B cell (primary cell): ENCODE data around the gene ZEB1. TPM values are rescaled to one million over a fixed set of nuclear protein-coding genes. Genes with fewer than 3 reads are reported as not detected.

ENCODE experiments used
- ATAC-seq: fragments of 200-7000 bp; cut with Tn5 transposase; one replicate; pipeline ENCODE4 v1.10.0; 2021; ENCODE audit warnings: low read depth, mild to moderate bottlenecking, moderate number of reproducible peaks, moderate library complexity
- CTCF ChIA-PET: fragments of 350-600 bp; sonication (Branson Sonifier 250); formaldehyde crosslinking; loops from one replicate; lab custom pipeline; 2021; ENCODE audit warnings: antibody characterized with exemption, inconsistent platforms; lab: Charles Lee
- POLR2A ChIA-PET: fragments of 350-600 bp; sonication (Branson Sonifier 250); formaldehyde crosslinking; loops from one replicate; lab custom pipeline; 2021; ENCODE audit warnings: antibody characterized with exemption; lab: Charles Lee
- DNase-seq: peaks from one replicate; pipeline ENCODE4 v3.0.0; 2013
- H2AFZ ChIP-seq: 2 replicates; pipeline ENCODE4 v1.6.1; 2012; ENCODE audit warnings: mild to moderate bottlenecking, low read depth, low read length; ENCODE audit not compliant: insufficient read depth, poor library complexity, severe bottlenecking
- H3K27ac ChIP-seq, 2 donors: 1 replicate in 1 of 2; 2 replicates in 1 of 2; pipeline ENCODE4 v1.5.1; 2012 to 2013; ENCODE audit warnings: low read length in 2 of 2, mild to moderate bottlenecking in 2 of 2, moderate library complexity in 1 of 2
- H3K27me3 ChIP-seq, 4 experiments: fragments of 200-600 bp in 1 of 4; sonication (generic) in 1 of 4; replicated peaks in 1 of 4; 1 replicate in 2 of 4; 2 replicates in 2 of 4; pipeline versions ENCODE4 v1.6.1 to v1.7.0; 2013 to 2016; ENCODE audit warnings: low read length in 3 of 4, mild to moderate bottlenecking in 2 of 4, mixed read lengths in 1 of 4, moderate library complexity in 1 of 4; ENCODE audit not compliant: insufficient read depth in 4 of 4, control insufficient read depth in 3 of 4; ENCODE audit errors: control extremely low read depth in 1 of 4
- H3K36me3 ChIP-seq, 2 experiments: replicated peaks in 1 of 2; 1 replicate in 1 of 2; 2 replicates in 1 of 2; pipeline versions ENCODE4 v1.6.1 to v1.7.1; 2013; ENCODE audit warnings: low read length in 1 of 2; ENCODE audit not compliant: insufficient read depth in 2 of 2, control insufficient read depth in 1 of 2; ENCODE audit errors: control extremely low read depth in 1 of 2, extremely low read depth in 1 of 2
- H3K4me1 ChIP-seq, 2 donors: fragments of 200-600 bp in 1 of 2; sonication (generic) in 1 of 2; 1 replicate in 1 of 2; 2 replicates in 1 of 2; pipeline versions ENCODE4 v1.5.1 to v1.6.1; 2013 to 2017; ENCODE audit warnings: low read length in 2 of 2; ENCODE audit not compliant: control insufficient read depth in 2 of 2, insufficient read depth in 2 of 2
- H3K4me2 ChIP-seq: replicated peaks from 2 replicates; pipeline ENCODE3; 2012; ENCODE audit warnings: mild to moderate bottlenecking, low read depth, low read length; ENCODE audit not compliant: poor library complexity, severe bottlenecking
- H3K4me3 ChIP-seq, 5 experiments: fragments of 200-600 bp in 1 of 5; sonication (generic) in 1 of 5; 1 replicate in 3 of 5; 2 replicates in 2 of 5; pipeline versions ENCODE4 v1.5.1 to v1.7.0; 2011 to 2016; ENCODE audit warnings: low read length in 4 of 5, mild to moderate bottlenecking in 4 of 5, low read depth in 2 of 5, control low read depth in 1 of 5, moderate library complexity in 1 of 5; ENCODE audit not compliant: insufficient read depth in 1 of 5; ENCODE audit errors: control extremely low read depth in 1 of 5, extremely low read depth in 1 of 5
- H3K79me2 ChIP-seq: fragments of 200-600 bp; sonication (generic); one replicate; pipeline ENCODE4 v1.6.0; 2016; ENCODE audit warnings: low read length; ENCODE audit not compliant: control insufficient read depth, insufficient read depth
- H3K9ac ChIP-seq: fragments of 200-600 bp; sonication (generic); 2 replicates; pipeline ENCODE4 v1.6.1; 2017; ENCODE audit warnings: mild to moderate bottlenecking, low read length, moderate library complexity
- H3K9me3 ChIP-seq, 3 donors: one replicate each; pipeline versions ENCODE4 v1.6.1 to v1.7.1; 2013; ENCODE audit warnings: low read length in 2 of 3; ENCODE audit not compliant: control insufficient read depth in 2 of 3, insufficient read depth in 1 of 3; ENCODE audit errors: control extremely low read depth in 1 of 3
- H4K20me1 ChIP-seq: 2 replicates; pipeline ENCODE4 v1.6.0; 2012; ENCODE audit warnings: mild to moderate bottlenecking, low read length; ENCODE audit not compliant: insufficient read depth, control insufficient read depth, poor library complexity, severe bottlenecking
- H3K27ac Mint-ChIP-seq: one replicate; pipeline ENCODE4 v1.8.0; 2021; ENCODE audit warnings: mixed read lengths
- H3K27me3 Mint-ChIP-seq: one replicate; pipeline ENCODE4 v1.8.0; 2021; ENCODE audit warnings: mixed read lengths
- H3K4me1 Mint-ChIP-seq: one replicate; pipeline ENCODE4 v1.8.0; 2021; ENCODE audit warnings: mixed read lengths
- H3K4me3 Mint-ChIP-seq: one replicate; pipeline ENCODE4 v1.8.0; 2021; ENCODE audit warnings: mixed read lengths
- H3K9me3 Mint-ChIP-seq: one replicate; pipeline ENCODE4 v1.8.0; 2022; ENCODE audit warnings: mixed read lengths; ENCODE audit not compliant: insufficient read depth
- EZH2 ChIP-seq: IDR thresholded peaks from 2 replicates; pipeline ENCODE4 v1.6.1; 2012; ENCODE audit warnings: borderline replicate concordance, low read depth, mild to moderate bottlenecking, moderate library complexity, low read length; ENCODE audit not compliant: insufficient read depth, poor library complexity, severe bottlenecking
- WGBS: methylation state at CpG from one replicate; pipeline ENCODE4 v1.1.5; 2013; ENCODE audit warnings: missing lambda C conversion rate; ENCODE audit not compliant: insufficient coverage; 5-methylcytosine and 5-hydroxymethylcytosine counted together
- intact Hi-C: fragments of 100-400 bp; cut with micrococcal nuclease; formaldehyde crosslinking; loops from one replicate; pipeline ENCODE4 v1.10.0; 2022
- polyA plus RNA-seq: library from polyadenylated mRNA; depleted of rRNA; stranded (reverse); fragments of >200 nt; gene quantifications from 2 replicates; pipeline ENCODE4 v1.2.3, GENCODE V29; 2012
- total RNA-seq, 2 donors: library from RNA; stranded (reverse); fragments of 120-200 nt in 1 of 2; gene quantifications; 1 replicate in 1 of 2; 2 replicates in 1 of 2; pipeline versions ENCODE4 v1.2.3 to v1.2.4, GENCODE V29; 2013 to 2022
- TF ChIP-seq, protein P1 (sequence below): fragments of 200-600 bp; IDR thresholded peaks from one replicate; pipeline ENCODE4 v1.8.0; 2022; ENCODE audit warnings: antibody characterized with exemption, mild to moderate bottlenecking

ZEB1 gene
- total and polyA plus RNA-seq, 2 donors (not counting 1 experiment from before 2014, with no cell fraction given), result 11.2 to 96.7 TPM

GRCh38 chr10:31304291-31304970, 14.6 kb upstream of the ZEB1 start:
- H3K4me2 ChIP-seq, result no peak overlapping the region
- TF ChIP-seq, protein P1, sequence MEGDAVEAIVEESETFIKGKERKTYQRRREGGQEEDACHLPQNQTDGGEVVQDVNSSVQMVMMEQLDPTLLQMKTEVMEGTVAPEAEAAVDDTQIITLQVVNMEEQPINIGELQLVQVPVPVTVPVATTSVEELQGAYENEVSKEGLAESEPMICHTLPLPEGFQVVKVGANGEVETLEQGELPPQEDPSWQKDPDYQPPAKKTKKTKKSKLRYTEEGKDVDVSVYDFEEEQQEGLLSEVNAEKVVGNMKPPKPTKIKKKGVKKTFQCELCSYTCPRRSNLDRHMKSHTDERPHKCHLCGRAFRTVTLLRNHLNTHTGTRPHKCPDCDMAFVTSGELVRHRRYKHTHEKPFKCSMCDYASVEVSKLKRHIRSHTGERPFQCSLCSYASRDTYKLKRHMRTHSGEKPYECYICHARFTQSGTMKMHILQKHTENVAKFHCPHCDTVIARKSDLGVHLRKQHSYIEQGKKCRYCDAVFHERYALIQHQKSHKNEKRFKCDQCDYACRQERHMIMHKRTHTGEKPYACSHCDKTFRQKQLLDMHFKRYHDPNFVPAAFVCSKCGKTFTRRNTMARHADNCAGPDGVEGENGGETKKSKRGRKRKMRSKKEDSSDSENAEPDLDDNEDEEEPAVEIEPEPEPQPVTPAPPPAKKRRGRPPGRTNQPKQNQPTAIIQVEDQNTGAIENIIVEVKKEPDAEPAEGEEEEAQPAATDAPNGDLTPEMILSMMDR, result no peak
- TF ChIP-seq EZH2, result no peak
- H3K9ac ChIP-seq, result no peak overlapping the region
- no peaks in the 10 kb centered on the region for H3K9me3 ChIP-seq
- POLR2A ChIA-PET, result no interaction called here
- no peak for ATAC-seq
- Mint-ChIP-seq H3K4me3 (no peak overlapping the region), H3K27ac (no peak overlapping the region), H3K9me3 (peaks cover 3% of the 10 kb centered on the region), H3K4me1 (peaks cover 3% of the 10 kb centered on the region), H3K27me3 (peaks cover 3% of the 10 kb centered on the region)
- intact Hi-C loops, result no loop called here
- no peak overlapping the region for H2AFZ ChIP-seq
- no peaks in the 10 kb centered on the region for H3K4me1 ChIP-seq
- WGBS, result 100% methylated on average over 1 of the region's 6 CpGs
- H3K79me2 ChIP-seq, result no peaks in the 10 kb centered on the region
- no peak for DNase-seq
- CTCF ChIA-PET, result interaction anchor here (1.5 kb wide), 1 partner anchor 466 kb away, joined by 3 read pairs; no protein-coding TSS in a partner anchor
- H4K20me1 ChIP-seq, result no peaks in the 10 kb centered on the region
- H3K27ac ChIP-seq, result no peak overlapping the region
- no peak overlapping the region for H3K4me3 ChIP-seq
- H3K36me3 ChIP-seq, result no peaks in the 10 kb centered on the region
- H3K27me3 ChIP-seq, result no peaks in the 10 kb centered on the region

GRCh38 chr10:31313396-31313795, 5.6 kb upstream of the ZEB1 start:
- no CpG with 5 or more reads among the region's 3 CpGs for WGBS
- no peaks in the 10 kb centered on the region for H3K9me3 Mint-ChIP-seq
- Histone ChIP-seq H3K9me3 (no peaks in the 10 kb centered on the region), H3K27me3 (no peaks in the 10 kb centered on the region), H4K20me1 (no peaks in the 10 kb centered on the region), H2AFZ (no peak overlapping the region), H3K27ac (no peak overlapping the region), H3K4me1 (peaks cover 4 to 7% of the 10 kb centered on the region in 2 donors), H3K79me2 (peaks cover 29% of the 10 kb centered on the region), H3K9ac (no peak overlapping the region), H3K4me2 (no peak overlapping the region), H3K36me3 (no peaks in the 10 kb centered on the region), H3K4me3 (no peak overlapping the region)
- H3K4me3 Mint-ChIP-seq, result no peak overlapping the region
- H3K27ac Mint-ChIP-seq, result no peak overlapping the region
- CTCF ChIA-PET, result no interaction called here
- H3K27me3 Mint-ChIP-seq, result no peaks in the 10 kb centered on the region
- ATAC-seq (no peak), DNase-seq (no peak)
- POLR2A ChIA-PET, result no interaction called here
- H3K4me1 Mint-ChIP-seq, result peaks cover 13% of the 10 kb centered on the region
- no peak for TF ChIP-seq EZH2
- TF ChIP-seq, protein P1, result no peak
- intact Hi-C loops, result loop anchor here (10.0 kb wide), 1 partner anchor 609 kb away; no protein-coding TSS in a partner anchor
